SKM-1 (cell line): ENCODE data around the gene DSCAM.
"Not testable (repeated sequence)": the region's sequence is repeated elsewhere in the genome, so short reads cannot be mapped to it uniquely, and the experiment has no call there.

Experiments used
- DNase-seq: peaks from one replicate; lab custom pipeline; 2025; ENCODE audit not compliant: unreplicated experiment; lab: John Stamatoyannopoulos, UW

Gene DSCAM

GRCh38 chr21:40466893-40467483 is 380.0 kb downstream of the DSCAM start:
- no peak for DNase-seq

GRCh38 chr21:40465382-40465781 is 381.6 kb downstream of the DSCAM start:
- DNase-seq = no peak

- no peak for DNase-seq
These were observed 383.8 kb downstream of the DSCAM start for GRCh38 chr21:40463176-40463575.

- DNase-seq = no peak
These were observed 385.9 kb downstream of the DSCAM start for GRCh38 chr21:40461008-40461407.

- DNase-seq = no peak
These were observed 389.2 kb downstream of the DSCAM start for GRCh38 chr21:40457741-40458140.

GRCh38 chr21:40454057-40454456 is 392.9 kb downstream of the DSCAM start:
- DNase-seq = no peak

GRCh38 chr21:40453183-40453582 is 393.8 kb downstream of the DSCAM start:
- no peak for DNase-seq

- no peak for DNase-seq
These were observed 394.4 kb downstream of the DSCAM start for GRCh38 chr21:40452548-40452947.

- DNase-seq = no peak
These were observed 399.9 kb downstream of the DSCAM start for GRCh38 chr21:40447016-40447415.

GRCh38 chr21:40445349-40445921 is 401.5 kb downstream of the DSCAM start:
- no peak for DNase-seq

GRCh38 chr21:40439581-40439980 is 407.4 kb downstream of the DSCAM start:
- DNase-seq = not testable (repeated sequence)

- no peak for DNase-seq
These were observed 408.3 kb downstream of the DSCAM start for GRCh38 chr21:40438616-40439015.

- DNase-seq = no peak
These were observed 410.7 kb downstream of the DSCAM start for GRCh38 chr21:40436261-40436660.

GRCh38 chr21:40433538-40433937 is 413.4 kb downstream of the DSCAM start:
- no peak for DNase-seq

- no peak for DNase-seq
These were observed 421.0 kb downstream of the DSCAM start for GRCh38 chr21:40425981-40426380.

GRCh38 chr21:40422896-40423635 is 423.9 kb downstream of the DSCAM start:
- no peak for DNase-seq

- DNase-seq = no peak
These were observed 425.8 kb downstream of the DSCAM start for GRCh38 chr21:40421121-40421520.

GRCh38 chr21:40416572-40416971 is 430.4 kb downstream of the DSCAM start:
- no peak for DNase-seq

- no peak for DNase-seq
These were observed 438.4 kb downstream of the DSCAM start for GRCh38 chr21:40408561-40408960.

GRCh38 chr21:40404396-40404800 is 442.6 kb downstream of the DSCAM start:
- no peak for DNase-seq

- DNase-seq = no peak
These were observed 443.9 kb downstream of the DSCAM start for GRCh38 chr21:40402884-40403582.

GRCh38 chr21:40395732-40396131 is 451.2 kb downstream of the DSCAM start:
- DNase-seq = no peak
